HG02970 (cell line): ENCODE data around the gene KRTAP22-1.

Experiments
- ATAC-seq: cut with Tn5 transposase; IDR thresholded peaks from one replicate; pipeline ENCODE4 v1.9.1; 2021; ENCODE audit warnings: mild to moderate bottlenecking, moderate library complexity, moderate number of reproducible peaks; ENCODE audit not compliant: unreplicated experiment, low FRiP score

The KRTAP22-1 gene

DNA sequence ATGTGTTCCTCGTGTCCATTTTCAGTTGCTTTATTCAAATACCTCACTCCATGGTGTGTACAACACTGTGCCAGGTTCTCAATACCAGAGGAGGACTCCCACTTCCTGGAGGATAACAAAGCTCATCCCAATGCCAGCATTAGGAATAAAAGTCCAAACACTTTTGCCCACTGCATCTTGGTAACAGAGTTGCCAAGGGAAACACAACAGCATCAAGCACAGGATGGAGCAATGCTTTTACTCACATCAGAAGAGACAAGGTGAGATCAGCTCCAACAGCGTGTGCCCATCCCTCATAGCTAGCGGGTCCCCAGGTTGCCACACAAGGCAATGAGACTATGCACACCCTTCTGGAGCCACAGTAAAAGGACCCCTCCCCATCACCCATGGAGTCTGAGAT lies 22.5 kb downstream of the KRTAP22-1 start:
- no peak for ATAC-seq

DNA sequence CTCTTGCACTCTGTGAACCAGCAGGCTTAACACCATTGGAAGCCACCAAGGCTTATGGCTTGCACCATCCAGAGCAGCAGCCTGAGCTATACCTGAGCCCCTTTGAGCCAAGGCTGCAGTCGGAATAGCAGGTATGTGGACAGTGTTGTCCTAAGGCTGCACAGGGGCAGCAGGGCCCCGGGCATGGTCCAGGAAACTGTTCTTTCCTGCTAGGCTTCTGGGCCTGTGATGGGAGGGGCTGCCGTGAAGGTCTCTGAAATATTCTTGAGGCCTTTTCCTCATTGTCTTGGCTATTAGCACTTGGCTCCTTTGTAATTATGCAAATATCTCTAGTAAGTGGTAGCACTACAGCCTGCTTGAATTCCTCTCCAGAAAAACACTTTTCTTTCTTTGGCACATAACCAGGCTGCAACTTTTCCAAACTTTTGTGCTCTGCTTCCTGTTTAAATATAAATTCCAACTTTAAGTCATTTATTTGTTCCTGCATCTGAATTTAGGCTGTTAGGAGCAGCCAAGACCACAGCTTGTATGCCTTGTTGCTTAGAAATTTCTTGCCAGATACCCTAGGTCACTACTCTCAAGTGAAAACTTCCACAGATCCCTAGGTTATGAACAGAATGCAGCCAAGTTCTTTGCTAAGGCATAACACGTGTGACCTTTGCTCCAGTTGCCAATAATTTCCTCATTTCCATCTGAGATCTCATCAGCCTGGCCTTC lies 24.7 kb downstream of the KRTAP22-1 start:
- no peak for ATAC-seq

DNA sequence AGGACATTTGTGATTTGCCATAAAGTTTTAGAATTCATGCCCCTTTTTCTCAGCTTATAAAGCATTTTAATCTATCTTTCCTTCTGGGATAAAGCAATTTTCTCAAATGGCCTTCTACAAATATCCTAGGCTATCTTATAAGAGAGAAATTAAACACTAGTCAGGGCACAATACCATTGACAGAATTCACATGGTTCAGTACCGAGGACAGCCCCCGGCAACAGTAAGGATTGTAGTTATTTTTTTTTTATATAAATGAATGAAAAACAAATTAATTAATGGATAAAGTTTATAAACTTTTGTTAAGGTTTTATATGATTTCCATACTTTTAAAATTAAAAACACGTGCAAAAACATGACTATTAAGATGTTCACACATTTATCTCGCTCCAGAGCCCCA lies 27.2 kb downstream of the KRTAP22-1 start:
- ATAC-seq = no peak

DNA sequence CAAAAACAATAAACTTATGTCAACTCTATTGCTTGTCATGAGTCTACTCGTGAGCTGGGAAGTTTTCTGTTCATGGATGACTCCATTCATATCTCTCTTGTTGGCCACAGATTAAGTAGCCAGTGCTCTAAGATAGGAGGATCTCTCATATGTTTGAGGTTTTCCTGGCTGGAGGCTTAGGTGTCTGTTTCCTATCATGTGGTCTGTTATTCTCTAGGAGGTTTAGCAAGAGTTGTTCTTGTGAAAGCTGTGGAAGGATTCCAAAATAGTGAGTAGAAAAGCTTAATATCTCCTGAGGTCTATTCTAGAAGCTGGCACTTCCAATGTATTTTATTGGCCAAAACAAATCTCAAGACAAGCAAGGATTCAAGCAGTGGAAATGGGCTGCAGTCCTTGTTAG lies 28.3 kb downstream of the KRTAP22-1 start:
- ATAC-seq = no peak

DNA sequence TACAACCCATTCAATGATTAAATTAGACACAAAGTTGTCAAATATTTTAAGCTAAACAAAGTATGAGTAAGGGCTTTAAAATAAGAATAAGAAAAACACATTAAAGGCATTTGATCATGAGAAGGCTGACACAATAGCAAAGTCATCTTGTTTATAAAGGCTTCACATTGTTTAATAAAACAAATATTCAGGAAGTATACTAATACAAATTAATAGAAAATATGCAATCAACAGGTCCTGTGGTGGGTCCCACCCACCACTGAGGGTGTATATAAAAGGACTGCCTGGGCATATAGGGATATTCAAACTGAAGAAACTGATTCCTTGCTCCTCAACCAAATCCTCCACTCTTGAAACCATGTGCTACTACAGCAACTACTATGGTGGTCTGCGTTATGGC lies 34.0 kb downstream of the KRTAP22-1 start, which contains the start of gene KRTAP20-2:
Gene KRTAP20-2, plus strand, starts transcription at position 301 of the 400 bp plus-strand sequence. Its CDS starts 58 bp downstream, at position 359.
- ATAC-seq = no peak

DNA sequence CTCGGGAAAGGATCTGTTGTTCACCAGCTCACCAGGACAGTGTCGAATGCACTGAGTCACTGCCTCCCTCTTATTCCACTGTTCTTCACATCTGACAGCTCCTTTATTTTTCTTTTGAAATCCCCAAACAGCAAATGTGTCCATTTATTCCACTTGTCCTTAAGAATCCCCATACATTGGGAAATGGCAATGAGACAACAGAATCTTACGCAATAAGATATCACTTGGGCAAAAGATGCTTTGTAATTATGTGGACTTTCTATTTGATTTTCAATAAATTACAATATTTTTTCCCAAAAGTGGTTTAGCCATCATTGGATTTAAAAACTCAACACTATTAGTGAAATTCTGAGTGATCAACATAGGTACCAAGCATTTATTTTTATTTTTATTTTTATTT lies 37.8 kb downstream of the KRTAP22-1 start:
- no peak for ATAC-seq

DNA sequence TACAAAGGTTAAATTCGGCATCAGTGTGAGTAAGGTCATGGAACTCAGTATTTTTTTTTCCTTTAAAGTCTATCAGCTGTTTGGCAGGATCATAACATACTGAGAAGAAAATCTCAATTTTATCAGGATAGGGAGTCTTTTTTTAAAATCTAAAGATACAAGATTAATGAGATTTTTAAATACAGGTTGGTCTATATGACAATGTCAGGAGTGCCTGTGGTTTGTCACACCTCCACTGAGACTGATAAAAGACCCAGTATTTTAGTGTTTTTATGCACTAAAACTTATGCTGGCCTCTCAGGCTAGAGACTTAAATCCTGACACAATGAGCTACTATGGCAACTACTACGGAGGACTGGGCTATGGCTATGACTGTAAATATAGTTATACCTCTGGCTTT lies 41.7 kb downstream of the KRTAP22-1 start, which contains the start of gene KRTAP20-3:
Gene KRTAP20-3, plus strand, starts transcription at position 301 of the 400 bp plus-strand sequence.
- no peak for ATAC-seq

DNA sequence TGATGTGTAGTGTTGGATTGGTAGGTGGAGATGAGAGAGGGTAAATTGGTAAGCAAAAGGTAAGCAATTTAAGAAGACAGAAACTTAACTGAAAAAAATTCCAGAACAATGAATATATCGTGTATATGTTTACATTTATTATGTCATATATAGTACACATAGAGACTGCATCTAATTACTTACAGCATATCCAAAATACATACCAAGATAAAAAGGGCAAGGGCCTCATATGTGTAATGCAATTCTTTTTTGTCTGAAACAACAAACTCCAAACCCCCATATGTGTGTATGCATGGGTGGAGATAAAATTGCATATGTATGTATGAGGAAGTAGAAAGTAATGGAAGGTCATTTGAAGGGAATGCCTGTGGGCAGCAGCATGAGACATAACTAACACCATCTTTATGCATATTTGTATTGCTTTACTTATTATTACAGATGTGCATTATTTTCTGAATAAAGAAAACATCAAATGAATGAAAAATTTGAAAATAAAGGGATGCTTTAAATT lies 46.1 kb downstream of the KRTAP22-1 start:
- ATAC-seq = no peak
